Neural progenitor cell (in vitro differentiated cells): ENCODE measurements around the gene PRPH.
"Not testable (repeated sequence)": the region's sequence is repeated elsewhere in the genome, so short reads cannot be mapped to it uniquely, and the experiment has no call there.

Experiments used
- EZH2 ChIP-seq: fragments of 200-600 bp; sonication (generic); IDR thresholded peaks from 2 replicates; pipeline ENCODE4 v1.6.1; 2017; ENCODE audit warnings: antibody characterized with exemption, mild to moderate bottlenecking, moderate library complexity
- TF ChIP-seq, protein P1 (sequence below): fragments of 200-600 bp; sonication (generic); IDR thresholded peaks from 2 replicates; pipeline ENCODE4 v1.5.1; 2017; ENCODE audit warnings: antibody characterized with exemption, mild to moderate bottlenecking

DNA sequence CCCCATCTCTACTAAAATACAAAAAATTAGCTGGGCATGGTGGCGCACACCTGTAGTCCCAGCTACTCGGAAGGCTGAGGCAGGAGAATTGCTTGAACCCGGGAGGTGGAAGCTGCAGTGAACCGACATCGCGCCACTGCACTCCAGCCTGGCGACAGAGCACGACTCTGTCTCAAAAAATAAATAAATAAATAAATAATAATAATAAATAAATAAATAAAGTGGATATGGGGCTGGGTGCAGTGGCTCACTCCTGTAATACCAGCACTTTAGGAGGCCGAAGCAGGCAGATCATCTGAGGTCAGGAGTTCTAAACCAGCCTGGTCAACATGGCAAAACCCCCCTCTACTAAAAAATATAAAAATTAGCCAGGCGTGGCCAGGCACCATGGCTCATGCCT lies 22.2 kb downstream of the PRPH start:
- TF ChIP-seq, protein P1, sequence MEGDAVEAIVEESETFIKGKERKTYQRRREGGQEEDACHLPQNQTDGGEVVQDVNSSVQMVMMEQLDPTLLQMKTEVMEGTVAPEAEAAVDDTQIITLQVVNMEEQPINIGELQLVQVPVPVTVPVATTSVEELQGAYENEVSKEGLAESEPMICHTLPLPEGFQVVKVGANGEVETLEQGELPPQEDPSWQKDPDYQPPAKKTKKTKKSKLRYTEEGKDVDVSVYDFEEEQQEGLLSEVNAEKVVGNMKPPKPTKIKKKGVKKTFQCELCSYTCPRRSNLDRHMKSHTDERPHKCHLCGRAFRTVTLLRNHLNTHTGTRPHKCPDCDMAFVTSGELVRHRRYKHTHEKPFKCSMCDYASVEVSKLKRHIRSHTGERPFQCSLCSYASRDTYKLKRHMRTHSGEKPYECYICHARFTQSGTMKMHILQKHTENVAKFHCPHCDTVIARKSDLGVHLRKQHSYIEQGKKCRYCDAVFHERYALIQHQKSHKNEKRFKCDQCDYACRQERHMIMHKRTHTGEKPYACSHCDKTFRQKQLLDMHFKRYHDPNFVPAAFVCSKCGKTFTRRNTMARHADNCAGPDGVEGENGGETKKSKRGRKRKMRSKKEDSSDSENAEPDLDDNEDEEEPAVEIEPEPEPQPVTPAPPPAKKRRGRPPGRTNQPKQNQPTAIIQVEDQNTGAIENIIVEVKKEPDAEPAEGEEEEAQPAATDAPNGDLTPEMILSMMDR: not testable (repeated sequence)
- not testable (repeated sequence) for TF ChIP-seq EZH2
